ENCODE measurements around the gene IMMT.

- TF ChIP-seq RAD21 (IDR thresholded peaks at IDR 0.05; ENCODE audit: low read depth) (no peak), MAX (IDR thresholded peaks at IDR 0.05) (no peak), TCF12 (IDR thresholded peaks at IDR 0.05; ENCODE audit: low read depth) (no peak), NFIC (IDR thresholded peaks at IDR 0.05) (no peak), EP300 (IDR thresholded peaks at IDR 0.05; ENCODE audit: borderline replicate concordance) (no peak), CREB1 (IDR thresholded peaks at IDR 0.05; ENCODE audit: low read depth) (no peak), TAF1 (IDR thresholded peaks at IDR 0.05; ENCODE audit: low read depth) (no peak), YY1 (IDR thresholded peaks at IDR 0.05; ENCODE audit: low read depth) (no peak), USF1 (IDR thresholded peaks at IDR 0.05) (no peak)
Measured at GRCh38 chr2:86202702-86203101, 7.4 kb upstream of the IMMT start.
